HCT116 (cell line): ENCODE data around the gene QSOX1. TPM values are rescaled to one million over a fixed set of nuclear protein-coding genes. Genes with fewer than 3 reads are reported as not detected.

Experiments
- ATAC-seq: fragments of 200-7000 bp; cut with Tn5 transposase; 2 replicates; pipeline ENCODE4 v1.9.1; 2020; ENCODE audit warnings: mild to moderate bottlenecking, moderate library complexity
- BruUV-seq: library from RNA; stranded (reverse); fragments of 400-500 nt; replicated peaks from 2 replicates; lab custom pipeline; 2021; lab: Mats Ljungman, UMichigan
- CTCF ChIA-PET: fragments of 300-600 bp; sonication (Branson Sonifier 250); formaldehyde crosslinking; loops from one replicate; lab custom pipeline; 2021; ENCODE audit warnings: antibody characterized with exemption; lab: Charles Lee
- POLR2A ChIA-PET: fragments of 300-600, 350-600 bp; sonication (Branson Sonifier 250); formaldehyde crosslinking; loops from one replicate; lab custom pipeline; 2021; ENCODE audit warnings: antibody characterized with exemption; lab: Charles Lee
- RAD21 ChIA-PET, 2 experiments: fragments of 300-600 bp; sonication (Branson Sonifier 250); formaldehyde crosslinking; loops; one replicate each; lab custom pipeline; 2023; ENCODE audit warnings: low total read pairs in 2 of 2; ENCODE audit not compliant: uncharacterized antibody in 2 of 2, unreplicated experiment in 2 of 2, low non-redundant PET in 1 of 2; lab: Charles Lee
- DNase-seq: peaks from one replicate; pipeline ENCODE4 v3.0.0-alpha.2; 2010; ENCODE audit warnings: low read depth, low spot score
- H2AFZ ChIP-seq: fragments of 200-600 bp; shearing (Covaris generic), sonication (generic); 2 replicates; pipeline ENCODE4 v1.6.1; 2017; ENCODE audit warnings: low read depth, mixed run types, mixed read lengths, antibody characterized with exemption, low read length; ENCODE audit not compliant: poor library complexity, severe bottlenecking
- H3K27ac ChIP-seq: 2 replicates; pipeline ENCODE4 v1.5.1; 2012; ENCODE audit warnings: low read depth, low read length
- H3K27me3 ChIP-seq: fragments of 200-600 bp; sonication (generic); 2 replicates; pipeline ENCODE4 v1.6.1; 2016; ENCODE audit warnings: mixed run types, low read length, mixed read lengths; ENCODE audit not compliant: insufficient read depth
- H3K36me3 ChIP-seq, 2 experiments: fragments of 200-500 bp in 1 of 2; fragments of 200-600 bp in 1 of 2; sonication (Bioruptor generic) in 1 of 2; sonication (generic) in 1 of 2; 2 replicates each; pipeline versions ENCODE4 v1.5.1 to v1.6.1; 2014 to 2016; ENCODE audit warnings: low read length in 2 of 2, inconsistent platforms in 1 of 2, mixed read lengths in 1 of 2, mixed run types in 1 of 2; ENCODE audit not compliant: insufficient read depth in 2 of 2, control insufficient read depth in 1 of 2
- H3K4me1 ChIP-seq, 2 experiments: fragments of 200-600 bp in 1 of 2; sonication (generic) in 1 of 2; 2 replicates each; pipeline versions ENCODE4 v1.5.1 to v1.6.1; 2012 to 2017; ENCODE audit warnings: low read length in 2 of 2, inconsistent platforms in 1 of 2, mild to moderate bottlenecking in 1 of 2, mixed read lengths in 1 of 2, mixed run types in 1 of 2, moderate library complexity in 1 of 2; ENCODE audit not compliant: insufficient read depth in 2 of 2, control insufficient read depth in 1 of 2
- H3K4me2 ChIP-seq: fragments of 200-600 bp; sonication (generic); 2 replicates; pipeline ENCODE4 v1.6.1; 2017; ENCODE audit warnings: mixed run types, low read length, mixed read lengths
- H3K4me3 ChIP-seq, 2 experiments: fragments of 200-600 bp in 1 of 2; sonication (generic) in 1 of 2; replicated peaks in 1 of 2; 2 replicates each; pipeline ENCODE4 v1.5.1; 2011 to 2016; ENCODE audit warnings: low read length in 2 of 2, control low read depth in 1 of 2, low read depth in 1 of 2, mild to moderate bottlenecking in 1 of 2, mixed read lengths in 1 of 2, mixed run types in 1 of 2
- H3K79me2 ChIP-seq: fragments of 200-600 bp; sonication (generic); 2 replicates; pipeline ENCODE4 v1.6.1; 2017; ENCODE audit warnings: mild to moderate bottlenecking, mixed run types, low read length, moderate library complexity, mixed read lengths; ENCODE audit not compliant: insufficient read depth
- H3K9ac ChIP-seq: fragments of 200-600 bp; sonication (generic); 2 replicates; pipeline ENCODE4 v1.6.1; 2016; ENCODE audit warnings: low read length, mixed read lengths
- H3K9me2 ChIP-seq: fragments of 200-600 bp; sonication (generic), shearing (Covaris generic); 2 replicates; pipeline ENCODE4 v1.6.1; 2017; ENCODE audit warnings: mixed run types, mild to moderate bottlenecking, moderate library complexity; ENCODE audit not compliant: insufficient read depth
- H3K9me3 ChIP-seq, 2 experiments: fragments of 200-500 bp in 1 of 2; fragments of 200-600 bp in 1 of 2; sonication (Bioruptor generic) in 1 of 2; sonication (generic) in 1 of 2; 2 replicates each; pipeline ENCODE4 v1.6.1; 2014 to 2017; ENCODE audit warnings: low read length in 2 of 2, mixed read lengths in 2 of 2, inconsistent platforms in 1 of 2, low read depth in 1 of 2, mild to moderate bottlenecking in 1 of 2, mixed run types in 1 of 2, moderate library complexity in 1 of 2; ENCODE audit not compliant: control insufficient read depth in 1 of 2, insufficient read depth in 1 of 2
- H4K20me1 ChIP-seq: fragments of 200-600 bp; sonication (generic), shearing (Covaris generic); 2 replicates; pipeline ENCODE4 v1.6.1; 2017; ENCODE audit warnings: mixed run types, mild to moderate bottlenecking, moderate library complexity; ENCODE audit not compliant: insufficient read depth
- ATF3 ChIP-seq: IDR thresholded peaks from 2 replicates; pipeline ENCODE4 v1.6.1; 2012
- CEBPB ChIP-seq: IDR thresholded peaks from 2 replicates; pipeline ENCODE4 v1.6.1; 2012; ENCODE audit warnings: low read depth
- CTCF ChIP-seq, 3 experiments: fragments of 200-600 bp in 1 of 3; sonication (generic) in 1 of 3; IDR thresholded peaks in 2 of 3; conservative IDR thresholded peaks in 1 of 3; 2 replicates each; pipeline ENCODE4 v1.5.1; 2012 to 2017; ENCODE audit warnings: low read depth in 2 of 3, low read length in 2 of 3, antibody characterized with exemption in 1 of 3, borderline replicate concordance in 1 of 3, control low read depth in 1 of 3, mild to moderate bottlenecking in 1 of 3, mixed read lengths in 1 of 3, mixed run types in 1 of 3, moderate library complexity in 1 of 3; ENCODE audit not compliant: insufficient read depth in 1 of 3
- ELF1 ChIP-seq: IDR thresholded peaks from 2 replicates; pipeline ENCODE4 v1.6.1; 2012; ENCODE audit warnings: low read depth, borderline replicate concordance
- EZH2 ChIP-seq: fragments of 200-600 bp; sonication (generic); IDR thresholded peaks from 2 replicates; pipeline ENCODE4 v1.6.1; 2017; ENCODE audit warnings: antibody characterized with exemption, mixed run types
- MAX ChIP-seq: IDR thresholded peaks from 2 replicates; pipeline ENCODE4 v1.6.1; 2012
- POLR2A ChIP-seq: IDR thresholded peaks from 2 replicates; pipeline ENCODE4 v1.7.0; 2011; ENCODE audit warnings: borderline replicate concordance; ENCODE audit not compliant: insufficient read depth, insufficient read length; ENCODE audit errors: extremely low read depth
- POLR2AphosphoS5 ChIP-seq: IDR thresholded peaks from 2 replicates; pipeline ENCODE4 v1.6.1; 2011; ENCODE audit warnings: mild to moderate bottlenecking, low read depth, low read length, moderate library complexity
- RAD21 ChIP-seq: IDR thresholded peaks from 2 replicates; pipeline ENCODE4 v1.6.1; 2012; ENCODE audit warnings: low read depth, mild to moderate bottlenecking
- REST ChIP-seq: IDR thresholded peaks from 2 replicates; pipeline ENCODE4 v1.6.1; 2012; ENCODE audit warnings: low read depth
- SIN3A ChIP-seq: IDR thresholded peaks from 2 replicates; pipeline ENCODE4 v1.6.1; 2012; ENCODE audit warnings: low read depth
- TCF7L2 ChIP-seq: IDR thresholded peaks from 2 replicates; pipeline ENCODE4 v1.7.0; 2011; ENCODE audit warnings: borderline replicate concordance, inconsistent platforms; ENCODE audit not compliant: insufficient read depth, insufficient read length; ENCODE audit errors: extremely low read depth
- ZFX ChIP-seq: fragments of 450-650 bp; IDR thresholded peaks from 2 replicates; pipeline ENCODE4 v1.6.1; 2017
- ZNF274 ChIP-seq: fragments of 200-500 bp; sonication (Bioruptor generic); IDR thresholded peaks from 2 replicates; pipeline ENCODE4 v1.6.1; 2014; ENCODE audit warnings: mild to moderate bottlenecking, low read depth, low read length, inconsistent platforms
- intact Hi-C: fragments of 100-400 bp; cut with micrococcal nuclease; formaldehyde crosslinking; loops from 2 replicates; pipeline ENCODE4 v1.10.0; 2022
- total RNA-seq: library from RNA; stranded (reverse); gene quantifications from one replicate; pipeline ENCODE4 v1.2.1, GENCODE V29; 2021; ENCODE audit not compliant: unreplicated experiment

QSOX1 gene
- total RNA-seq, 1 experiment from 2014 or later: 89.2 TPM

- RAD21 ChIA-PET: interaction anchor here in 1 of 2 experiments (1.3 kb wide), 1 partner anchor 62 kb away, joined by 3 read pairs; no protein-coding TSS in a partner anchor
- no peaks in the 10 kb centered on the region for H3K9me3 ChIP-seq
- no peak for ATAC-seq
- no TSS peak for BruUV-seq
- H3K36me3 ChIP-seq: no peaks in the 10 kb centered on the region
- no peaks in the 10 kb centered on the region for H3K9me2 ChIP-seq
- POLR2A ChIA-PET: no interaction called here
- CTCF ChIA-PET: interaction anchor here (0.9 to 1.1 kb wide), 2 partner anchors 10 to 62 kb away, joined by 3 read pairs; no protein-coding TSS in a partner anchor
- no peaks in the 10 kb centered on the region for H3K27me3 ChIP-seq
- H3K79me2 ChIP-seq: no peaks in the 10 kb centered on the region
- H3K9ac ChIP-seq: no peak overlapping the region
- peaks cover 0 to 4% of the 10 kb centered on the region in 2 experiments; a peak in 1 of 4 replicates for H3K4me1 ChIP-seq
- H3K27ac ChIP-seq: no peak overlapping the region
- DNase-seq: no peak
- no peaks in the 10 kb centered on the region for H4K20me1 ChIP-seq
- TF ChIP-seq ZFX: no peak
- no peak overlapping the region for H3K4me2 ChIP-seq
- no peak overlapping the region for H3K4me3 ChIP-seq
- no peak overlapping the region for H2AFZ ChIP-seq
- intact Hi-C loops: loop anchor here (5.0 kb wide), 1 partner anchor 63 kb away; no protein-coding TSS in a partner anchor
Measured at GRCh38 chr1:180249725-180250498, 95.2 kb downstream of the QSOX1 start.

- Histone ChIP-seq H3K27me3 (no peaks in the 10 kb centered on the region), H3K27ac (no peak overlapping the region), H3K4me2 (no peak overlapping the region), H3K9me2 (no peaks in the 10 kb centered on the region), H3K4me1 (peaks cover 0 to 4% of the 10 kb centered on the region in 2 experiments; a peak in 1 of 4 replicates), H3K79me2 (no peaks in the 10 kb centered on the region), H2AFZ (no peak overlapping the region), H3K9me3 (no peaks in the 10 kb centered on the region), H4K20me1 (no peaks in the 10 kb centered on the region), H3K4me3 (no peak overlapping the region), H3K9ac (no peak overlapping the region), H3K36me3 (no peaks in the 10 kb centered on the region)
- RAD21 ChIA-PET: no interaction called here
- ATAC-seq (no peak), DNase-seq (no peak)
- no TSS peak for BruUV-seq
- POLR2A ChIA-PET: no interaction called here
- CTCF ChIA-PET: no interaction called here
- intact Hi-C loops: loop anchor here (5.0 kb wide), 1 partner anchor 63 kb away; no protein-coding TSS in a partner anchor
- TF ChIP-seq CTCF (IDR thresholded peaks at IDR 0.05 in 2 of 3, conservative IDR thresholded peaks at IDR 0.05 in 1 of 3; ENCODE audit: borderline replicate concordance in 1 of 3, insufficient read depth in 1 of 3, low read depth in 2 of 3, low read length in 2 of 3) (no peak), REST (no peak), CEBPB (no peak), POLR2A (no peak), MAX (no peak), SIN3A (no peak), POLR2AphosphoS5 (no peak), TCF7L2 (no peak), RAD21 (no peak), EZH2 (no peak), ELF1 (no peak), ZNF274 (no peak), ATF3 (no peak)
Measured at GRCh38 chr1:180250499-180250770, 95.8 kb downstream of the QSOX1 start.
